Measurements from ENCODE around the gene RELN. TPM values are rescaled to one million over a fixed set of nuclear protein-coding genes. Genes with fewer than 3 reads are reported as not detected.

The RELN gene
- total and polyA plus RNA-seq, 8 donors = 3.6 to 20.1 (median 15.3) TPM

- intact Hi-C loops (cut with DNase I) = no loop called here
Observed at GRCh38 chr7:103843689-103844480, 145.6 kb downstream of the RELN start.

GRCh38 chr7:103833401-103833800 is 156.1 kb downstream of the RELN start:
- Histone ChIP-seq H3K27ac (no peak overlapping the region), H3K9me3 (no peaks in the 10 kb centered on the region), H3K4me3 (no peak overlapping the region), H3K4me1 (no peaks in the 10 kb centered on the region), H3K36me3 (no peaks in the 10 kb centered on the region), H3K27me3 (no peaks in the 10 kb centered on the region)
- TF ChIP-seq CTCF (IDR thresholded peaks at IDR 0.05) = no peak
- intact Hi-C loops (cut with DNase I) = no loop called here
- ATAC-seq (no peak), DNase-seq (no peak)

More at GRCh38 chr7:103843689-103844480, 145.6 kb downstream of the RELN start:
- DNase-seq (no peak), ATAC-seq (no peak)
- Histone ChIP-seq H3K36me3 (no peaks in the 10 kb centered on the region), H3K27ac (no peak overlapping the region), H3K4me1 (no peaks in the 10 kb centered on the region), H3K4me3 (no peak overlapping the region), H3K9me3 (peaks cover 0 to 9% of the 10 kb centered on the region in 2 donors), H3K27me3 (no peaks in the 10 kb centered on the region)
- TF ChIP-seq CTCF (IDR thresholded peaks at IDR 0.05) = no peak

GRCh38 chr7:103832438-103832837 is 157.0 kb downstream of the RELN start:
- intact Hi-C loops (cut with DNase I) = no loop called here
- DNase-seq = no peak
- Histone ChIP-seq H3K36me3 (no peaks in the 10 kb centered on the region), H3K4me3 (no peak overlapping the region), H3K27ac (no peak overlapping the region), H3K4me1 (no peaks in the 10 kb centered on the region), H3K9me3 (no peaks in the 10 kb centered on the region), H3K27me3 (no peaks in the 10 kb centered on the region)
- TF ChIP-seq CTCF (IDR thresholded peaks at IDR 0.05) = no peak
- no peak for ATAC-seq

GRCh38 chr7:103824251-103824650 is 165.2 kb downstream of the RELN start:
- Histone ChIP-seq H3K27me3 (no peaks in the 10 kb centered on the region), H3K36me3 (no peaks in the 10 kb centered on the region), H3K4me3 (no peak overlapping the region), H3K9me3 (peaks cover 0 to 11% of the 10 kb centered on the region in 2 donors), H3K4me1 (no peaks in the 10 kb centered on the region), H3K27ac (no peak overlapping the region)
- no peak for DNase-seq
- no peak for ATAC-seq
- no peak for TF ChIP-seq CTCF (IDR thresholded peaks at IDR 0.05)
- intact Hi-C loops (cut with DNase I) = no loop called here

GRCh38 chr7:103823084-103823483 is 166.4 kb downstream of the RELN start:
- H3K27me3 ChIP-seq = no peaks in the 10 kb centered on the region
- H3K36me3 ChIP-seq = no peaks in the 10 kb centered on the region
- no peak overlapping the region for H3K4me3 ChIP-seq
- intact Hi-C loops (cut with DNase I) = no loop called here
- no peak for TF ChIP-seq CTCF (IDR thresholded peaks at IDR 0.05)
- H3K9me3 ChIP-seq = peaks cover 0 to 11% of the 10 kb centered on the region in 2 donors
- DNase-seq = no peak
- no peak for ATAC-seq
- H3K27ac ChIP-seq = no peak overlapping the region
- H3K4me1 ChIP-seq = no peaks in the 10 kb centered on the region

Data from left lung (tissue), 10 donors.